Measurements from ENCODE around the gene LIME1. TPM values are rescaled to one million over a fixed set of nuclear protein-coding genes. Genes with fewer than 3 reads are reported as not detected.

LIME1 gene
- total RNA-seq, 1 experiment from 2014 or later = 13.5 TPM

- no peak overlapping the region for H4K8ac ChIP-seq (replicated peaks; ENCODE audit: insufficient read length, low read depth, low read length)
- no peak overlapping the region for H2AFZ ChIP-seq (ENCODE audit: low read length)
- no peak for TF ChIP-seq CTCF (conservative IDR thresholded peaks at IDR 0.05)
- H3K9me3 ChIP-seq (ENCODE audit: control insufficient read depth, low read depth, low read length) = no peaks in the 10 kb centered on the region
- no peak overlapping the region for H3K56ac ChIP-seq (ENCODE audit: insufficient read length, low read depth, low read length)
- no peak overlapping the region for H3K27ac ChIP-seq (ENCODE audit: insufficient read length, low read depth, low read length)
- no peak overlapping the region for H3K4me3 Mint-ChIP-seq
- H3K4ac ChIP-seq (ENCODE audit: low read depth, low read length) = no peak overlapping the region
- no peak overlapping the region for H3K18ac ChIP-seq (ENCODE audit: insufficient read length, low read depth, low read length)
- no peak overlapping the region for H2BK20ac ChIP-seq (ENCODE audit: low read depth, low read length, poor library complexity, severe bottlenecking)
- H2BK15ac ChIP-seq (ENCODE audit: low read depth, low read length) = no peak overlapping the region
- no peak overlapping the region for H4K5ac ChIP-seq (ENCODE audit: insufficient read length, low read depth, low read length)
- H3K14ac ChIP-seq (ENCODE audit: insufficient read depth, low read length) = no peak overlapping the region; the same call in 1 of the 2 replicates
- H2BK5ac ChIP-seq (ENCODE audit: insufficient read length, low read length) = no peak overlapping the region
- H3K4me2 ChIP-seq (ENCODE audit: insufficient read depth, insufficient read length, low read length) = no peak overlapping the region
- no peak overlapping the region for H2BK12ac ChIP-seq (ENCODE audit: insufficient read length, low read depth, low read length)
- H3T11ph ChIP-seq (ENCODE audit: low read length) = no peak overlapping the region
- H3K23me2 ChIP-seq (ENCODE audit: insufficient read length, low read depth, low read length, poor library complexity, severe bottlenecking) = no peaks in the 10 kb centered on the region
- no peaks in the 10 kb centered on the region for H3K27me3 ChIP-seq (ENCODE audit: insufficient read depth, low read length)
- H3K9me3 Mint-ChIP-seq = no peaks in the 10 kb centered on the region
- no peaks in the 10 kb centered on the region; the same call in 1 of the 2 replicates for H3K27me3 Mint-ChIP-seq (ENCODE audit: low read depth)
- no peaks in the 10 kb centered on the region for H3K79me2 ChIP-seq (ENCODE audit: insufficient read depth, low read length)
- no CpG with 5 or more reads among the region's 26 CpGs for WGBS (ENCODE audit: extremely low coverage, insufficient read length, low lambda C conversion rate)
- DNase-seq = peak; percentile 21
- no peaks in the 10 kb centered on the region for H3K4me1 Mint-ChIP-seq
- H4K20me1 ChIP-seq (ENCODE audit: control insufficient read depth, insufficient read depth, insufficient read length) = no peaks in the 10 kb centered on the region
- H3K4me1 ChIP-seq (ENCODE audit: insufficient read depth, low read length) = no peaks in the 10 kb centered on the region
- peaks cover 1 to 38% (median 28%) of the 10 kb centered on the region in 3 experiments; a peak in 5 of 7 replicates for H3K36me3 Mint-ChIP-seq (ENCODE audit: insufficient read depth in 1 of 3, low read depth in 3 of 3)
- no peaks in the 10 kb centered on the region for H3K79me1 ChIP-seq (ENCODE audit: insufficient read depth, low read depth, low read length, poor library complexity, severe bottlenecking)
- H3K27ac Mint-ChIP-seq = peak overlapping the region in 1 of 3 experiments; percentile 57; a peak in 1 of 7 replicates
- no peak overlapping the region for H2BK120ac ChIP-seq (ENCODE audit: low read depth, low read length, poor library complexity, severe bottlenecking)
- H3K23ac ChIP-seq (ENCODE audit: insufficient read length, low read depth, low read length) = no peak overlapping the region
- H2AK5ac ChIP-seq (ENCODE audit: insufficient read length, low read length) = no peak overlapping the region
- H4K91ac ChIP-seq (ENCODE audit: insufficient read length, low read depth, low read length) = no peak overlapping the region
- no peak overlapping the region for H3K9ac ChIP-seq (ENCODE audit: extremely low read depth, insufficient read length, low read length)
Measured at GRCh38 chr20:63768591-63769515, 32.4 kb downstream of the LIME1 start.
